ENCODE data around the gene MSANTD2.

MSANTD2 gene

GRCh38 chr11:124754309-124754708 is 45.9 kb downstream of the MSANTD2 start:
- Histone ChIP-seq H3K27ac (no peak overlapping the region), H3K9me3 (ENCODE audit: severe bottlenecking) (no peaks in the 10 kb centered on the region), H3K36me3 (no peaks in the 10 kb centered on the region), H3K27me3 (ENCODE audit: insufficient read depth, low read depth, severe bottlenecking) (no peaks in the 10 kb centered on the region), H3K4me3 (ENCODE audit: low read depth, low read length) (no peak overlapping the region)
- TF ChIP-seq CTCF (IDR thresholded peaks at IDR 0.05; ENCODE audit: low read depth, low read length) = no peak
- DNase-seq = no peak

GRCh38 chr11:124753624-124754023 is 46.6 kb downstream of the MSANTD2 start:
- Histone ChIP-seq H3K27ac (no peak overlapping the region), H3K27me3 (ENCODE audit: insufficient read depth, low read depth, severe bottlenecking) (no peaks in the 10 kb centered on the region), H3K4me3 (ENCODE audit: low read depth, low read length) (no peak overlapping the region), H3K36me3 (no peaks in the 10 kb centered on the region), H3K9me3 (ENCODE audit: severe bottlenecking) (no peaks in the 10 kb centered on the region)
- DNase-seq = no peak
- no peak for TF ChIP-seq CTCF (IDR thresholded peaks at IDR 0.05; ENCODE audit: low read depth, low read length)

GRCh38 chr11:124753205-124753604 is 47.0 kb downstream of the MSANTD2 start:
- no peaks in the 10 kb centered on the region for H3K9me3 ChIP-seq (ENCODE audit: severe bottlenecking)
- TF ChIP-seq CTCF (IDR thresholded peaks at IDR 0.05; ENCODE audit: low read depth, low read length) = no peak
- no peaks in the 10 kb centered on the region for H3K36me3 ChIP-seq
- no peak overlapping the region for H3K4me3 ChIP-seq (ENCODE audit: low read depth, low read length)
- H3K27me3 ChIP-seq (ENCODE audit: insufficient read depth, low read depth, severe bottlenecking) = no peaks in the 10 kb centered on the region
- no peak overlapping the region for H3K27ac ChIP-seq
- DNase-seq = no peak

- no peak overlapping the region for H3K4me3 ChIP-seq (ENCODE audit: low read depth, low read length)
- DNase-seq = no peak
- TF ChIP-seq CTCF (IDR thresholded peaks at IDR 0.05; ENCODE audit: low read depth, low read length) = no peak
- no peaks in the 10 kb centered on the region for H3K36me3 ChIP-seq
- H3K27me3 ChIP-seq (ENCODE audit: insufficient read depth, low read depth, severe bottlenecking) = no peaks in the 10 kb centered on the region
- H3K27ac ChIP-seq = no peak overlapping the region
- no peaks in the 10 kb centered on the region for H3K9me3 ChIP-seq (ENCODE audit: severe bottlenecking)
Observed at GRCh38 chr11:124752471-124753102, 47.6 kb downstream of the MSANTD2 start.

- no peak for TF ChIP-seq CTCF (IDR thresholded peaks at IDR 0.05; ENCODE audit: low read depth, low read length)
- Histone ChIP-seq H3K36me3 (no peaks in the 10 kb centered on the region), H3K4me3 (ENCODE audit: low read depth, low read length) (no peak within 1 kb of the TSS), H3K9me3 (ENCODE audit: severe bottlenecking) (no peaks in the 10 kb centered on the region), H3K27ac (no peak within 1 kb of the TSS), H3K27me3 (ENCODE audit: insufficient read depth, low read depth, severe bottlenecking) (no peaks in the 10 kb centered on the region)
- DNase-seq = no peak
Observed at GRCh38 chr11:124751741-124752470, 48.3 kb downstream of the MSANTD2 start, which contains the start of gene VSIG2. Gene VSIG2 (minus strand): TSS chr11:124752255. CDS start chr11:124752137, 118 bp downstream.

Data from WERI-Rb-1 (cell line).